HAP-1 (cell line): ENCODE measurements around the gene FAF1.
A peak's percentile ranks its signal among the peaks of the same experiment; 100 is the strongest.

Experiments
- DNase-seq, 2 experiments: peaks; one replicate each; pipeline ENCODE4 v3.0.0-alpha.2; 2016 to 2020; ENCODE audit warnings: low spot score in 2 of 2
- H3K27me3 ChIP-seq: fragments of 250-450 bp; sonication (Bioruptor Pico); 2 replicates; pipeline ENCODE4 v1.5.1; 2020; ENCODE audit warnings: low read depth, mild to moderate bottlenecking, moderate library complexity
- H3K36me3 ChIP-seq: fragments of 250-450 bp; sonication (Bioruptor Pico); replicated peaks from 2 replicates; pipeline ENCODE4 v1.5.1; 2020; ENCODE audit warnings: mild to moderate bottlenecking
- H3K4me1 ChIP-seq: fragments of 250-450 bp; sonication (Bioruptor Pico); 2 replicates; pipeline ENCODE4 v1.5.1; 2020; ENCODE audit warnings: mild to moderate bottlenecking
- H3K4me3 ChIP-seq: fragments of 250-450 bp; sonication (Bioruptor Pico); 2 replicates; pipeline ENCODE4 v1.5.1; 2020; ENCODE audit warnings: mild to moderate bottlenecking, moderate library complexity
- H3K9me3 ChIP-seq: fragments of 250-450 bp; sonication (Bioruptor Pico); 2 replicates; pipeline ENCODE4 v1.5.1; 2020; ENCODE audit warnings: mild to moderate bottlenecking, moderate library complexity
- in situ Hi-C: fragments of 300-500 bp; cut with MboI; formaldehyde crosslinking; loops from 3 replicates; pipeline ENCODE4 v1.14.3; 2020; ENCODE audit warnings: low sequenced_read_pairs, inconsistent platforms, mixed read lengths

FAF1 gene

GRCh38 chr1:50710099-50710498, 250.0 kb downstream of the FAF1 start:
- no peaks in the 10 kb centered on the region for H3K4me1 ChIP-seq
- in situ Hi-C loops = loop anchor here (10.0 kb wide), 1 partner anchor 345 kb away; no protein-coding TSS in a partner anchor
- no peak for DNase-seq

GRCh38 chr1:50707824-50708223, 252.2 kb downstream of the FAF1 start:
- no peaks in the 10 kb centered on the region for H3K9me3 ChIP-seq
- no peak for DNase-seq
- in situ Hi-C loops = no loop called here

More at GRCh38 chr1:50710099-50710498, 250.0 kb downstream of the FAF1 start:
- H3K9me3 ChIP-seq = no peaks in the 10 kb centered on the region
- H3K4me3 ChIP-seq = no peak overlapping the region
- H3K27me3 ChIP-seq = no peaks in the 10 kb centered on the region
- no peaks in the 10 kb centered on the region for H3K36me3 ChIP-seq

DNA sequence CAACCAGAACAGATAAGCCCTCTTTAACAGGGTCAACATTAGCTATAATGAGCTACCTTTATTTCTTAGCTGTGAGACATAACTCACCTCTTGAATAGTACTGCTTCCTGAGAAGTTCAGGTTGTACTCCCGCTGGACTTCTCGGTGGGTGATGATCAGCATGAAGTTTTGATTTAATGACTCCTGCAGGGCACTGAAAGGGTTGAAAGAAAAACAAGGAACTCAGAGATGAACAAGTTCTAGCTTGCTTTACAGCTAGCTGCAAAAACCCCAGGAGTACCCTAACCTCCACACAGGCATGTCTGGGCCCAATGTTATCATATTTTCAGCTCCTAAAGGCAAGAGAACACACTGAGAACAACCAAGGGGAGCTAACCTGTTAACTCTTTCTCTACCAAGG, 254.4 kb downstream of the FAF1 start:
- H3K9me3 ChIP-seq = no peaks in the 10 kb centered on the region
- H3K27me3 ChIP-seq = no peaks in the 10 kb centered on the region
- DNase-seq = no peak
- H3K4me1 ChIP-seq = peaks cover 4% of the 10 kb centered on the region
- in situ Hi-C loops = no loop called here
- H3K36me3 ChIP-seq = no peaks in the 10 kb centered on the region
- H3K4me3 ChIP-seq = no peak overlapping the region

More at GRCh38 chr1:50707824-50708223, 252.2 kb downstream of the FAF1 start:
- no peaks in the 10 kb centered on the region for H3K27me3 ChIP-seq
- no peak overlapping the region for H3K4me3 ChIP-seq
- no peaks in the 10 kb centered on the region for H3K36me3 ChIP-seq
- H3K4me1 ChIP-seq = no peaks in the 10 kb centered on the region

- no peak overlapping the region for H3K4me3 ChIP-seq
- in situ Hi-C loops = no loop called here
Measured at GRCh38 chr1:50705041-50705440, 255.0 kb downstream of the FAF1 start.

GRCh38 chr1:50704126-50704525, 255.9 kb downstream of the FAF1 start:
- in situ Hi-C loops = no loop called here
- H3K27me3 ChIP-seq = no peaks in the 10 kb centered on the region
- no peak overlapping the region for H3K4me3 ChIP-seq
- H3K9me3 ChIP-seq = no peaks in the 10 kb centered on the region
- DNase-seq = peak; percentile 29 to 44
- no peaks in the 10 kb centered on the region for H3K36me3 ChIP-seq
- peaks cover 15% of the 10 kb centered on the region for H3K4me1 ChIP-seq

More at GRCh38 chr1:50705041-50705440, 255.0 kb downstream of the FAF1 start:
- peaks cover 8% of the 10 kb centered on the region for H3K4me1 ChIP-seq
- no peaks in the 10 kb centered on the region for H3K36me3 ChIP-seq
- no peak for DNase-seq
- no peaks in the 10 kb centered on the region for H3K27me3 ChIP-seq
- H3K9me3 ChIP-seq = no peaks in the 10 kb centered on the region

DNA sequence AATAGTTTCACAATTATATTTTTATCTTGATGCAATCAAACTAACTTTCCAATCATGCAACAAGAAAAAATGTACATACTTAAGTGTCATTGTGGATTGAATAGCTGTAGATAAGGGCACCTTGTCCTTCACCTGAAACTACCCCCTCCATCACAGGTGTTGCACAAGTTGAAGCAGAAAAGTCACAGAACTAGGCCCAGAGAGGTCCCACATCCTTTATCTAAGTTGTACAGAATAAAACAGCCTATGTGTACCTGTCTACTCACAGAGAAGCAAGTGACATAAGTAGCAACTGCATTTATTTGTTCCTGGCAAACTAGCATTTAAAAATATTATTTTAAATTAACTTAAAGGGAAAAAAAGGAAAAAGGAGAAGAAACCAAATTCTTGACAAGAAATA, 256.8 kb downstream of the FAF1 start:
- Histone ChIP-seq H3K9me3 (no peaks in the 10 kb centered on the region), H3K4me3 (no peak overlapping the region), H3K36me3 (no peaks in the 10 kb centered on the region), H3K27me3 (no peaks in the 10 kb centered on the region), H3K4me1 (peaks cover 15% of the 10 kb centered on the region)
- DNase-seq = no peak
- in situ Hi-C loops = no loop called here

GRCh38 chr1:50702395-50702794, 257.7 kb downstream of the FAF1 start:
- Histone ChIP-seq H3K4me3 (no peak overlapping the region), H3K9me3 (no peaks in the 10 kb centered on the region), H3K36me3 (no peaks in the 10 kb centered on the region), H3K4me1 (peaks cover 15% of the 10 kb centered on the region), H3K27me3 (no peaks in the 10 kb centered on the region)
- in situ Hi-C loops = no loop called here
- DNase-seq = no peak

- DNase-seq = no peak
Measured at GRCh38 chr1:50701706-50702317, 258.3 kb downstream of the FAF1 start.

DNA sequence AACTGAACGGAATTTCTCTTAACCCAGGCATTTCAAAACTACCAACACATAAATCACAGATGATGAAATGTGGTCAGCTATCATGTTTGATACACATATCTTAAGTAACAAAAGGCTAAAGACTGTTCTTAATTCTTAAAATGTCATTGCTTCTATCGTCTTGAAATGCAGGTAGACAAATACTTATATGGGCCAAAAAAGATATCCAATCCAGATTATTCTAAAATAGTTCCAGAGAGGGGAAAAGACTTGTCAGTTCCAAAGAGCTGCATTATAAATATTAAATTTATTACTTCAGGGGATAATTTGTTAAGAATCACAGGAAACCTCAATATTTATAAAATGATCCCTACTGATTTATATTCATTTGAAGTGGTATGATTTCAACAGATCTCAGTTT, 259.4 kb downstream of the FAF1 start:
- H3K9me3 ChIP-seq = no peaks in the 10 kb centered on the region
- H3K27me3 ChIP-seq = no peaks in the 10 kb centered on the region
- no peaks in the 10 kb centered on the region for H3K36me3 ChIP-seq
- H3K4me3 ChIP-seq = no peak overlapping the region
- in situ Hi-C loops = no loop called here
- peaks cover 15% of the 10 kb centered on the region for H3K4me1 ChIP-seq
- no peak for DNase-seq

More at GRCh38 chr1:50701706-50702317, 258.3 kb downstream of the FAF1 start:
- Histone ChIP-seq H3K36me3 (no peaks in the 10 kb centered on the region), H3K9me3 (no peaks in the 10 kb centered on the region), H3K4me3 (no peak overlapping the region), H3K27me3 (no peaks in the 10 kb centered on the region), H3K4me1 (peaks cover 15% of the 10 kb centered on the region)
- in situ Hi-C loops = no loop called here

DNA sequence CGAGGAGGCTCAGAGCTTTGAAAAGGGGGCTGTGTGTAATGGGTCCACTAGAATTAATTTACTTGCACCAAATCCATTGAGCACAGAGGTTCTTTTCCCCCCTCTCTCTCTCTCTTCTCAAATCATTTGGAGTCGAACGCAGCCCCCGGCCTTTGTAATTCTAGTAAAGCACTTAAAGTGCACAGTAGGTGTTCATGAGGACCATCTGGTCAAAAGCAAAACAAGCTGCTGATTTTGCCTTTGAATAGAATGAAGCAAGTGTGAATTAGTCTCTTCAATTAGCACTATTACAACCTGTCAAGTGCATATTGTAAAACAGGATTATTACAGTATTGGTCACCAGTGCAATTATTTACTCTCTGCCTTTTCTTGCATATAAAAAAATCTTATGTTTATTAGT, 259.9 kb downstream of the FAF1 start:
- no peaks in the 10 kb centered on the region for H3K36me3 ChIP-seq
- no peaks in the 10 kb centered on the region for H3K9me3 ChIP-seq
- no peaks in the 10 kb centered on the region for H3K27me3 ChIP-seq
- H3K4me3 ChIP-seq = no peak overlapping the region
- peak; percentile 78 to 95 for DNase-seq
- peaks cover 15% of the 10 kb centered on the region for H3K4me1 ChIP-seq
- in situ Hi-C loops = no loop called here

GRCh38 chr1:50699795-50700194, 260.3 kb downstream of the FAF1 start:
- no peaks in the 10 kb centered on the region for H3K9me3 ChIP-seq
- in situ Hi-C loops = no loop called here
- H3K4me1 ChIP-seq = peaks cover 15% of the 10 kb centered on the region
- H3K27me3 ChIP-seq = no peaks in the 10 kb centered on the region
- H3K4me3 ChIP-seq = no peak overlapping the region
- DNase-seq = no peak
- H3K36me3 ChIP-seq = no peaks in the 10 kb centered on the region

- Histone ChIP-seq H3K36me3 (no peaks in the 10 kb centered on the region), H3K27me3 (no peaks in the 10 kb centered on the region), H3K4me1 (peaks cover 15% of the 10 kb centered on the region), H3K4me3 (no peak overlapping the region), H3K9me3 (no peaks in the 10 kb centered on the region)
- in situ Hi-C loops = no loop called here
- no peak for DNase-seq
Measured at GRCh38 chr1:50697440-50698421, 262.3 kb downstream of the FAF1 start.

GRCh38 chr1:50693829-50694228, 266.2 kb downstream of the FAF1 start:
- DNase-seq = no peak
- Histone ChIP-seq H3K4me1 (no peaks in the 10 kb centered on the region), H3K36me3 (no peaks in the 10 kb centered on the region), H3K9me3 (no peaks in the 10 kb centered on the region), H3K27me3 (no peaks in the 10 kb centered on the region), H3K4me3 (no peak overlapping the region)
- in situ Hi-C loops = no loop called here

DNA sequence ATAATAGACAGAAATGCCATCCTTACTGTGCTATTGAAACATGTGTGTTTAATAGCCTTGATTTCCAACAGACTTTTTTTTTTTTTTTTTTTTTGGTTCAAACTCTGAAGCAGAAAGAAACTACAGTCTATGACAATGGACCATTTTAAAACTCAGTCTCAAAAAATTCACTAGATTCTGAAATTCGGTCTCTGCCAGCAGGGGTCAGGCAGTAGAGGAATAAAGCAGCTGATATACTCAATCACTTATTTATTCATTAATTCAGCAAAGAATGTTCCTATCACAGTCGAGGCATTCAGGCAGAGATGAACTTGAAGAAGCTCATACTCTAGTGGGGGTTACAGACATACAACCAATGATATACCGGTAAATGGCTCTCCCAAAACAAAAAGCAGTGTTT, 275.9 kb downstream of the FAF1 start:
- no peaks in the 10 kb centered on the region for H3K4me1 ChIP-seq
- no peaks in the 10 kb centered on the region for H3K27me3 ChIP-seq
- no peak for DNase-seq
- no peaks in the 10 kb centered on the region for H3K9me3 ChIP-seq
- no peak overlapping the region for H3K4me3 ChIP-seq
- H3K36me3 ChIP-seq = no peaks in the 10 kb centered on the region
- in situ Hi-C loops = no loop called here
